Neural cell (in vitro differentiated cells): ENCODE measurements around the gene ABCA10. TPM values are rescaled to one million over a fixed set of nuclear protein-coding genes. Genes with fewer than 3 reads are reported as not detected.

Experiments
- H2AFZ ChIP-seq: fragments of 200-600, 300-800 bp; sonication (generic), shearing (Covaris generic); 2 replicates; pipeline ENCODE4 v1.6.0; 2014; ENCODE audit warnings: low read depth, mild to moderate bottlenecking, antibody characterized with exemption, low read length, moderate library complexity
- H3F3A ChIP-seq: fragments of 200-600 bp; shearing (Covaris generic); 2 replicates; pipeline ENCODE4 v1.6.1; 2016; ENCODE audit warnings: mild to moderate bottlenecking, moderate library complexity, mixed read lengths, antibody characterized with exemption, low read length; ENCODE audit not compliant: insufficient read depth, poor library complexity, severe bottlenecking
- H3K27ac ChIP-seq: fragments of 200-600, 300-800 bp; sonication (generic), shearing (Covaris generic); 2 replicates; pipeline ENCODE4 v1.5.1; 2014; ENCODE audit warnings: mild to moderate bottlenecking, low read length, moderate library complexity
- H3K27me3 ChIP-seq: fragments of 300-800, 200-600 bp; sonication (generic), shearing (Covaris generic); 2 replicates; pipeline ENCODE4 v1.6.0; 2014; ENCODE audit warnings: mild to moderate bottlenecking, low read depth, low read length, moderate library complexity; ENCODE audit not compliant: insufficient read depth
- H3K36me3 ChIP-seq: fragments of 300-800, 200-600 bp; sonication (generic), shearing (Covaris generic); 2 replicates; pipeline ENCODE4 v1.5.1; 2014; ENCODE audit warnings: mild to moderate bottlenecking, antibody characterized with exemption, low read length, moderate library complexity; ENCODE audit not compliant: insufficient read depth
- H3K4me2 ChIP-seq: fragments of 300-800, 200-600 bp; sonication (generic), shearing (Covaris generic); 2 replicates; pipeline ENCODE4 v1.6.0; 2014; ENCODE audit warnings: mild to moderate bottlenecking, low read length
- H3K4me3 ChIP-seq: fragments of 300-800, 200-600 bp; sonication (generic), shearing (Covaris generic); 2 replicates; pipeline ENCODE4 v1.5.1; 2014; ENCODE audit warnings: mild to moderate bottlenecking, low read length, moderate library complexity
- H3K79me2 ChIP-seq: fragments of 200-600 bp; shearing (Covaris generic); replicated peaks from 2 replicates; pipeline ENCODE4 v1.6.0; 2014; ENCODE audit warnings: mild to moderate bottlenecking, low read length, moderate library complexity; ENCODE audit not compliant: insufficient read depth
- H3K9ac ChIP-seq: fragments of 300-800, 200-600 bp; sonication (generic), shearing (Covaris generic); 2 replicates; pipeline ENCODE4 v1.6.1; 2016; ENCODE audit warnings: mild to moderate bottlenecking, low read length, mixed read lengths
- H3K9me2 ChIP-seq: fragments of 200-600 bp; shearing (Covaris generic); 2 replicates; pipeline ENCODE4 v1.6.1; 2016; ENCODE audit warnings: mild to moderate bottlenecking, low read length, mixed read lengths; ENCODE audit not compliant: insufficient read depth
- H3K9me3 ChIP-seq: fragments of 200-600, 300-800 bp; sonication (generic), shearing (Covaris generic); 2 replicates; pipeline ENCODE4 v1.6.1; 2016; ENCODE audit warnings: mild to moderate bottlenecking, mixed run types, low read length, moderate library complexity, mixed read lengths
- H4K20me1 ChIP-seq: fragments of 200-600 bp; shearing (Covaris generic); 2 replicates; pipeline ENCODE4 v1.6.1; 2016; ENCODE audit warnings: mild to moderate bottlenecking, mixed run types; ENCODE audit not compliant: insufficient read depth
- EP300 ChIP-seq: fragments of 450-650 bp; conservative IDR thresholded peaks from 2 replicates; pipeline ENCODE4 v1.6.1; 2014; ENCODE audit warnings: antibody characterized with exemption, mild to moderate bottlenecking, moderate library complexity; ENCODE audit not compliant: poor library complexity, severe bottlenecking
- EZH2 ChIP-seq: fragments of 200-600, 300-800 bp; shearing (Covaris generic), sonication (generic); IDR thresholded peaks from 2 replicates; pipeline ENCODE4 v1.6.1; 2014; ENCODE audit warnings: antibody characterized with exemption, low read length, borderline replicate concordance, mild to moderate bottlenecking; ENCODE audit not compliant: insufficient read depth, poor library complexity, severe bottlenecking
- MXI1 ChIP-seq: fragments of 450-650 bp; conservative IDR thresholded peaks from 2 replicates; pipeline ENCODE4 v1.6.1; 2014; ENCODE audit warnings: antibody characterized with exemption, mild to moderate bottlenecking; ENCODE audit not compliant: poor library complexity, severe bottlenecking
- POLR2AphosphoS5 ChIP-seq: IDR thresholded peaks from 2 replicates; pipeline ENCODE4 v1.6.1; 2012
- RAD21 ChIP-seq: fragments of 450-650 bp; conservative IDR thresholded peaks from 2 replicates; pipeline ENCODE4 v1.6.1; 2014; ENCODE audit warnings: antibody characterized with exemption, mild to moderate bottlenecking, moderate library complexity
- SMC3 ChIP-seq: fragments of 450-650 bp; conservative IDR thresholded peaks from 2 replicates; pipeline ENCODE4 v1.6.1; 2014; ENCODE audit warnings: antibody characterized with exemption, mild to moderate bottlenecking, moderate library complexity; ENCODE audit not compliant: poor library complexity
- TAF1 ChIP-seq: IDR thresholded peaks from 2 replicates; pipeline ENCODE4 v1.6.1; 2012; ENCODE audit warnings: low read depth
- polyA plus RNA-seq: library from polyadenylated mRNA; depleted of rRNA; stranded (reverse); fragments of >200 nt; gene quantifications from 2 replicates; pipeline ENCODE4 v1.2.3, GENCODE V29; 2014
- TF ChIP-seq, protein P1 (sequence below): fragments of 450-650 bp; IDR thresholded peaks from 2 replicates; pipeline ENCODE4 v1.5.1; 2014; ENCODE audit warnings: antibody characterized with exemption, mild to moderate bottlenecking, moderate library complexity; ENCODE audit not compliant: poor library complexity, severe bottlenecking
- TF ChIP-seq, protein P2 (sequence below): IDR thresholded peaks from 2 replicates; pipeline ENCODE4 v1.6.1; 2012; ENCODE audit warnings: borderline replicate concordance

Gene ABCA10
- polyA plus RNA-seq, 1 donor from 2014 or later: 15.3 TPM

DNA sequence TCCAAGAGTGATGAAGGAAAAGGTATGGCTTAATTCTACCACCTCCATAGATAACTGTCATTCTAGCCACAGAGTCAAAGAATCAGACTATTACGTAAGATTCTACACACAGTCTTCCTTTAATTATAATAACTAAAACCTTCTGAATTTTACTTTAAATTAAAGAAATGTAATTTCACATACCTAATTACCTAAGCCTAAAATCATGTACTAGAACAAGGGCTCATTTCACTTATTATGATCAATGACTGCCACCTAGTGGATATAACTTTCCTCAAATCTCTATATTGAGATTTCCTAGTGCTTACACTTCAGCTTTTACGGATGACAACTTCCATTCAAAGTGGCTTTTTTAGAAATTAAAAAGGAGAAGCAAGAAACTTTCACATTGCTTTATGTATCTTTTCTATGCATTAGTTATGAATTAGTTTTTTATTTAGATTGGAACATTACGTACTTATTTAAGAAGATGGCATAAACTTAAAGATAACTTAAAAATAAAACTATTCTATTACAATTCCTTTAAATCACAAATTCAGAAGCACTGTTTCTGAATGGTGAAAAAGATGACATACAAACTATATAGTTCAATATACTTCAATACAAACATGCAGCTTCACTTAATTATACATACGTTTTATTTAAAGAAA is 18.2 kb upstream of the ABCA10 start:
- Histone ChIP-seq H3K4me2 (no peak overlapping the region), H3K36me3 (no peaks in the 10 kb centered on the region), H3K9me2 (no peaks in the 10 kb centered on the region), H3K4me3 (no peak overlapping the region), H3K27me3 (no peaks in the 10 kb centered on the region), H3K9ac (no peak overlapping the region), H4K20me1 (no peaks in the 10 kb centered on the region), H3K79me2 (no peaks in the 10 kb centered on the region), H3F3A (no peaks in the 10 kb centered on the region), H3K27ac (no peak overlapping the region), H2AFZ (no peak overlapping the region), H3K9me3 (no peaks in the 10 kb centered on the region)
- TF ChIP-seq EZH2 (no peak), RAD21 (peak; percentile 81), SMC3 (peak; percentile 79)
- TF ChIP-seq, protein P1, sequence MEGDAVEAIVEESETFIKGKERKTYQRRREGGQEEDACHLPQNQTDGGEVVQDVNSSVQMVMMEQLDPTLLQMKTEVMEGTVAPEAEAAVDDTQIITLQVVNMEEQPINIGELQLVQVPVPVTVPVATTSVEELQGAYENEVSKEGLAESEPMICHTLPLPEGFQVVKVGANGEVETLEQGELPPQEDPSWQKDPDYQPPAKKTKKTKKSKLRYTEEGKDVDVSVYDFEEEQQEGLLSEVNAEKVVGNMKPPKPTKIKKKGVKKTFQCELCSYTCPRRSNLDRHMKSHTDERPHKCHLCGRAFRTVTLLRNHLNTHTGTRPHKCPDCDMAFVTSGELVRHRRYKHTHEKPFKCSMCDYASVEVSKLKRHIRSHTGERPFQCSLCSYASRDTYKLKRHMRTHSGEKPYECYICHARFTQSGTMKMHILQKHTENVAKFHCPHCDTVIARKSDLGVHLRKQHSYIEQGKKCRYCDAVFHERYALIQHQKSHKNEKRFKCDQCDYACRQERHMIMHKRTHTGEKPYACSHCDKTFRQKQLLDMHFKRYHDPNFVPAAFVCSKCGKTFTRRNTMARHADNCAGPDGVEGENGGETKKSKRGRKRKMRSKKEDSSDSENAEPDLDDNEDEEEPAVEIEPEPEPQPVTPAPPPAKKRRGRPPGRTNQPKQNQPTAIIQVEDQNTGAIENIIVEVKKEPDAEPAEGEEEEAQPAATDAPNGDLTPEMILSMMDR: peak; percentile 76

DNA sequence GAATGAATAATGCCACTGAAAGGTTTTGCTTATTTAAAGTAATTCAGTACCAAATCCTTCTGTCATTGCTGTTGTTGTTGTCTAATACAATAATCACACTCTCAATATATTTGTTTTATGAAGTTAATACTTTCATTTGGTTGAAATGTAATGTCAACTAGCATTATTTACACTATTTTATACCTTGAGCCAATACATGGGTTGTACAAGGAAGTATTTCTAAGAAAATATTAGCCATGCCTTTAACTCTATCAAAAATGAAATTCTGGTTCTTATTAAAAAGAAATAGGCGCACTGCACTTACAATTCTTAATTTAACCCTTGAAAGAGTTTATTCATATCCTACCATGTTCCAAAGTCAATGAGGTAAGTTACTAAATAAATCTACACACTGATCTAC is 17.6 kb upstream of the ABCA10 start:
- Histone ChIP-seq H3K27ac (no peak overlapping the region), H4K20me1 (no peaks in the 10 kb centered on the region), H3K79me2 (no peaks in the 10 kb centered on the region), H3K36me3 (no peaks in the 10 kb centered on the region), H3K9me3 (no peaks in the 10 kb centered on the region), H3K4me3 (no peak overlapping the region), H3K4me2 (no peak overlapping the region), H2AFZ (no peak overlapping the region), H3F3A (no peaks in the 10 kb centered on the region), H3K9me2 (no peaks in the 10 kb centered on the region), H3K27me3 (no peaks in the 10 kb centered on the region), H3K9ac (no peak overlapping the region)
- TF ChIP-seq POLR2AphosphoS5 (no peak), TAF1 (no peak), EP300 (no peak), SMC3 (no peak), RAD21 (no peak), MXI1 (no peak), EZH2 (no peak)
- TF ChIP-seq, protein P2, sequence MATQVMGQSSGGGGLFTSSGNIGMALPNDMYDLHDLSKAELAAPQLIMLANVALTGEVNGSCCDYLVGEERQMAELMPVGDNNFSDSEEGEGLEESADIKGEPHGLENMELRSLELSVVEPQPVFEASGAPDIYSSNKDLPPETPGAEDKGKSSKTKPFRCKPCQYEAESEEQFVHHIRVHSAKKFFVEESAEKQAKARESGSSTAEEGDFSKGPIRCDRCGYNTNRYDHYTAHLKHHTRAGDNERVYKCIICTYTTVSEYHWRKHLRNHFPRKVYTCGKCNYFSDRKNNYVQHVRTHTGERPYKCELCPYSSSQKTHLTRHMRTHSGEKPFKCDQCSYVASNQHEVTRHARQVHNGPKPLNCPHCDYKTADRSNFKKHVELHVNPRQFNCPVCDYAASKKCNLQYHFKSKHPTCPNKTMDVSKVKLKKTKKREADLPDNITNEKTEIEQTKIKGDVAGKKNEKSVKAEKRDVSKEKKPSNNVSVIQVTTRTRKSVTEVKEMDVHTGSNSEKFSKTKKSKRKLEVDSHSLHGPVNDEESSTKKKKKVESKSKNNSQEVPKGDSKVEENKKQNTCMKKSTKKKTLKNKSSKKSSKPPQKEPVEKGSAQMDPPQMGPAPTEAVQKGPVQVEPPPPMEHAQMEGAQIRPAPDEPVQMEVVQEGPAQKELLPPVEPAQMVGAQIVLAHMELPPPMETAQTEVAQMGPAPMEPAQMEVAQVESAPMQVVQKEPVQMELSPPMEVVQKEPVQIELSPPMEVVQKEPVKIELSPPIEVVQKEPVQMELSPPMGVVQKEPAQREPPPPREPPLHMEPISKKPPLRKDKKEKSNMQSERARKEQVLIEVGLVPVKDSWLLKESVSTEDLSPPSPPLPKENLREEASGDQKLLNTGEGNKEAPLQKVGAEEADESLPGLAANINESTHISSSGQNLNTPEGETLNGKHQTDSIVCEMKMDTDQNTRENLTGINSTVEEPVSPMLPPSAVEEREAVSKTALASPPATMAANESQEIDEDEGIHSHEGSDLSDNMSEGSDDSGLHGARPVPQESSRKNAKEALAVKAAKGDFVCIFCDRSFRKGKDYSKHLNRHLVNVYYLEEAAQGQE: no peak
- TF ChIP-seq, protein P1: no peak
